Vagina (tissue), 2 donors: ENCODE results near the gene BTNL2.

Source experiments
- POLR2A ChIP-seq, 2 donors: fragments of 450-650 bp; IDR thresholded peaks; one replicate each; pipeline ENCODE4 v1.6.1; 2017; ENCODE audit warnings: antibody characterized with exemption in 2 of 2, mild to moderate bottlenecking in 2 of 2, moderate library complexity in 2 of 2
- POLR2AphosphoS5 ChIP-seq, 2 donors: sonication (generic); formaldehyde crosslinking; IDR thresholded peaks; one replicate each; pipeline ENCODE4 v1.9.0; 2017; ENCODE audit warnings: antibody characterized with exemption in 2 of 2, mild to moderate bottlenecking in 2 of 2, low read depth in 1 of 2; ENCODE audit not compliant: insufficient read depth in 1 of 2
- TF ChIP-seq, protein P1 (sequence below), 3 experiments: fragments of 450-650 bp in 2 of 3; fragments of 200-600 bp in 1 of 3; sonication (generic) in 1 of 3; IDR thresholded peaks; one replicate each; pipeline ENCODE4 v1.5.1; 2017 to 2019; ENCODE audit warnings: antibody characterized with exemption in 3 of 3, mild to moderate bottlenecking in 2 of 3, moderate library complexity in 2 of 3

DNA sequence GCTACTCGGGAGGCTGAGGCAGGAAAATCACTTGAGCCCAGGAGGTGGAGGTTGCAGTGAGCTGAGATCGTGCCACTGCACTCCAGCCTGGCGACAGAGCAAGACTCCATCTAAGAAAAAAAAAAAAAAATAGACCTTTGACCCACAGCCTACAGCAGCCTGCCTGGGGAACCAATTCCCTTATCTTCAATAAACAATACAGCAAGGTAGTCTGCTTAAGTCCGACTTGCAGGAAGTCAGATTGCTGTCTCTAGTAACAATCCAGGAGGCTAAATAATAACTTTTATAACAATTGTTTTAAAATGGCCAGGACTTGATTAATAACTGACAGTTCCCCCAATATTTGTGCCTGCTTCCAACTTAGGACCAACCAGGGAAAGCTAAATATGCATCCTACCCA lies 19.4 kb upstream of the BTNL2 start:
- TF ChIP-seq POLR2A (IDR thresholded peaks at IDR 0.05) = no peak
- TF ChIP-seq, protein P1, sequence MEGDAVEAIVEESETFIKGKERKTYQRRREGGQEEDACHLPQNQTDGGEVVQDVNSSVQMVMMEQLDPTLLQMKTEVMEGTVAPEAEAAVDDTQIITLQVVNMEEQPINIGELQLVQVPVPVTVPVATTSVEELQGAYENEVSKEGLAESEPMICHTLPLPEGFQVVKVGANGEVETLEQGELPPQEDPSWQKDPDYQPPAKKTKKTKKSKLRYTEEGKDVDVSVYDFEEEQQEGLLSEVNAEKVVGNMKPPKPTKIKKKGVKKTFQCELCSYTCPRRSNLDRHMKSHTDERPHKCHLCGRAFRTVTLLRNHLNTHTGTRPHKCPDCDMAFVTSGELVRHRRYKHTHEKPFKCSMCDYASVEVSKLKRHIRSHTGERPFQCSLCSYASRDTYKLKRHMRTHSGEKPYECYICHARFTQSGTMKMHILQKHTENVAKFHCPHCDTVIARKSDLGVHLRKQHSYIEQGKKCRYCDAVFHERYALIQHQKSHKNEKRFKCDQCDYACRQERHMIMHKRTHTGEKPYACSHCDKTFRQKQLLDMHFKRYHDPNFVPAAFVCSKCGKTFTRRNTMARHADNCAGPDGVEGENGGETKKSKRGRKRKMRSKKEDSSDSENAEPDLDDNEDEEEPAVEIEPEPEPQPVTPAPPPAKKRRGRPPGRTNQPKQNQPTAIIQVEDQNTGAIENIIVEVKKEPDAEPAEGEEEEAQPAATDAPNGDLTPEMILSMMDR (IDR thresholded peaks at IDR 0.05) = no peak
- no peak for TF ChIP-seq POLR2AphosphoS5 (IDR thresholded peaks at IDR 0.05; ENCODE audit: insufficient read depth in 1 of 2, low read depth in 1 of 2)
